Neural crest cell (in vitro differentiated cells): ENCODE results near the gene ACHE. TPM values are rescaled to one million over a fixed set of nuclear protein-coding genes. Genes with fewer than 3 reads are reported as not detected.
"Not testable (repeated sequence)": the region's sequence is repeated elsewhere in the genome, so short reads cannot be mapped to it uniquely, and the experiment has no call there.

ENCODE experiments used
- DNase-seq: peaks from one replicate; pipeline ENCODE4 v3.0.0; 2021; ENCODE audit warnings: low read depth, mixed read lengths, low spot score
- H3K27ac Mint-ChIP-seq: one replicate; pipeline ENCODE4 v1.8.0; 2021; ENCODE audit warnings: mild to moderate bottlenecking, mixed read lengths; ENCODE audit not compliant: unreplicated experiment
- H3K27me3 Mint-ChIP-seq: 2 replicates; pipeline ENCODE4 v1.8.0; 2021; ENCODE audit warnings: low read depth, mild to moderate bottlenecking, mixed read lengths
- H3K36me3 Mint-ChIP-seq: 2 replicates; pipeline ENCODE4 v1.8.0; 2021; ENCODE audit warnings: low read depth, mild to moderate bottlenecking, mixed read lengths
- H3K4me1 Mint-ChIP-seq: 2 replicates; pipeline ENCODE4 v1.8.0; 2021; ENCODE audit warnings: mixed read lengths
- H3K4me3 Mint-ChIP-seq: one replicate; pipeline ENCODE4 v1.8.0; 2021; ENCODE audit warnings: mild to moderate bottlenecking, mixed read lengths
- H3K9me3 Mint-ChIP-seq: 2 replicates; pipeline ENCODE4 v1.8.0; 2021; ENCODE audit warnings: mixed read lengths
- total RNA-seq: library from RNA; stranded (reverse); gene quantifications from 2 replicates; pipeline ENCODE4 v1.2.1, GENCODE V29; 2021
- TF ChIP-seq, protein P1 (sequence below): fragments of 200-600 bp; sonication (generic); conservative IDR thresholded peaks from 2 replicates; pipeline ENCODE4 v1.5.0; 2021; ENCODE audit warnings: antibody characterized with exemption, mild to moderate bottlenecking

The ACHE gene
- total RNA-seq, 1 donor from 2014 or later, result 2.0 TPM

DNA sequence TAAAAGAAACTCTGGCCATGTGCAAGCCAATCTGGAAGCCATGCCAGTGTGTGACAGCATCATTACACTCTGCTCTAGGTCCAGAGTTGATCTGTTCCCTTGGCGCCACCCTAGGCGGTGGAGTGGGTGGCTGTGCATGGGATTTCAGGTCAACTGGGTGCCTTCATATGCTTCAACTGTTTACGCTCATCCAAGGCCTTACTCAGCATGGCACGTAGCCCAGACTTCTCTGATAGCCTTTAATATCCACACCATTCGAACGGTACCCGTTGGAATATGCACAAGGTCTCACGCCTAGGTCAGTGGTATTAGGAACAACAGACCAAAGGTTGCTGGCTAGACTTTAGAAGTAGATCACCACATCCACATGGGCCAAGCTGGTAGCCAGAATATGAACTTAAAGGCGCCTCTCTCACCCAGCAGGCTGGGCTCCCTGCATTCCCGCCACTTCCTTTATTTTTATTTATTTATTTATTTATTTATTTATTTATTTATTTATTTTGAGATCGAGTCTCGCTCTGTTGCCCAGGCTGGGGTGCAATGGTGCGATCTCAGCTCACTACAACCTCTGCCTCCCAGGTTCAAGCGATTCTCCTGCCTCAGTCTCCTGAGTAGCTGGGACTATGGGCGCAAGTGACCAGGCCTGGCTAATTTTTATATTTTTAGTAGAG is 18.7 kb upstream of the ACHE start:
- DNase-seq, result no peak
- TF ChIP-seq, protein P1, sequence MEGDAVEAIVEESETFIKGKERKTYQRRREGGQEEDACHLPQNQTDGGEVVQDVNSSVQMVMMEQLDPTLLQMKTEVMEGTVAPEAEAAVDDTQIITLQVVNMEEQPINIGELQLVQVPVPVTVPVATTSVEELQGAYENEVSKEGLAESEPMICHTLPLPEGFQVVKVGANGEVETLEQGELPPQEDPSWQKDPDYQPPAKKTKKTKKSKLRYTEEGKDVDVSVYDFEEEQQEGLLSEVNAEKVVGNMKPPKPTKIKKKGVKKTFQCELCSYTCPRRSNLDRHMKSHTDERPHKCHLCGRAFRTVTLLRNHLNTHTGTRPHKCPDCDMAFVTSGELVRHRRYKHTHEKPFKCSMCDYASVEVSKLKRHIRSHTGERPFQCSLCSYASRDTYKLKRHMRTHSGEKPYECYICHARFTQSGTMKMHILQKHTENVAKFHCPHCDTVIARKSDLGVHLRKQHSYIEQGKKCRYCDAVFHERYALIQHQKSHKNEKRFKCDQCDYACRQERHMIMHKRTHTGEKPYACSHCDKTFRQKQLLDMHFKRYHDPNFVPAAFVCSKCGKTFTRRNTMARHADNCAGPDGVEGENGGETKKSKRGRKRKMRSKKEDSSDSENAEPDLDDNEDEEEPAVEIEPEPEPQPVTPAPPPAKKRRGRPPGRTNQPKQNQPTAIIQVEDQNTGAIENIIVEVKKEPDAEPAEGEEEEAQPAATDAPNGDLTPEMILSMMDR, result no peak
- Mint-ChIP-seq H3K36me3 (no peaks in the 10 kb centered on the region), H3K4me3 (no peak overlapping the region), H3K27me3 (peaks cover 10% of the 10 kb centered on the region), H3K9me3 (no peaks in the 10 kb centered on the region), H3K27ac (no peak overlapping the region), H3K4me1 (no peaks in the 10 kb centered on the region)

DNA sequence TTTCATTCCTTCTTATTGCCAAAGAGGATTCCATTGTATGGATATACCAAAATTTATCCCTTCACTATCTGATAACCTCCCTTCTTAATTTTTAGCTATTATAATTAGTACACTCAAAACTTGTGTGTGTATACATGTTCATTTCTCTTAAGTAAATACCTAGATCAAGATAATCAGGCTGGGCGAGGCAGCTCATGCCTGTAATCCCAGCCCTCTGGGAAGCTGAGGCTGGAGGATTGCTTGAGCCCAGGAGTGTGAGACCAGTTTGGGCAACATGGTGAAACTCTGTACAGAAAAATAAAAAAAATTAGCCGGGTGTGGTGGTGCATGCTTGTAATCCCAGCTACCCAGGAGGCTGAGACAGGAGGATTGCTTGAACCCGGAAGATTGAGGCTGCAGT is 15.8 kb upstream of the ACHE start:
- Mint-ChIP-seq H3K9me3 (peaks cover 5% of the 10 kb centered on the region), H3K4me3 (no peak overlapping the region), H3K4me1 (no peaks in the 10 kb centered on the region), H3K27me3 (peaks cover 10% of the 10 kb centered on the region), H3K27ac (no peak overlapping the region), H3K36me3 (no peaks in the 10 kb centered on the region)
- TF ChIP-seq, protein P1, result no peak
- no peak for DNase-seq

DNA sequence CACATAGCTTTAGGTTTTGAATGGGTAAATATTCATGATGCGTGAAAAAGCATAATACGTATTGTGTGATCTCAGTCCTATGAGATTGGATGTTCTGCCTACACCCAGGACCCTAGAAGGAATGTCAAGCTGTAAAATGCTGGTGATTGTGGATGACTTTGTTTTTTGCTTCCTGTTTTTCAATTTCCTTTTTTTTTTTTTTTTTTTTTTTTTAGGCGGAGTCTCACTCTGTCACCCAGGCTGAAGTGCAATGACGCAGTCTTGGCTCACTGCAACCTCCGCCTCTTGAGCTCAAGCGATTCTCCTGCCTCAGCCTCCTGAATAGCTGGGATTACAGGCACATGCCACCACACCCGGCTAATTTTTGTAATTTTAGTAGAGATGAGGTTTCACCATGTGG is 14.8 kb upstream of the ACHE start:
- H3K4me1 Mint-ChIP-seq, H3K9me3 Mint-ChIP-seq, H3K4me3 Mint-ChIP-seq, H3K27me3 Mint-ChIP-seq, H3K27ac Mint-ChIP-seq, DNase-seq, H3K36me3 Mint-ChIP-seq: not testable (repeated sequence)

DNA sequence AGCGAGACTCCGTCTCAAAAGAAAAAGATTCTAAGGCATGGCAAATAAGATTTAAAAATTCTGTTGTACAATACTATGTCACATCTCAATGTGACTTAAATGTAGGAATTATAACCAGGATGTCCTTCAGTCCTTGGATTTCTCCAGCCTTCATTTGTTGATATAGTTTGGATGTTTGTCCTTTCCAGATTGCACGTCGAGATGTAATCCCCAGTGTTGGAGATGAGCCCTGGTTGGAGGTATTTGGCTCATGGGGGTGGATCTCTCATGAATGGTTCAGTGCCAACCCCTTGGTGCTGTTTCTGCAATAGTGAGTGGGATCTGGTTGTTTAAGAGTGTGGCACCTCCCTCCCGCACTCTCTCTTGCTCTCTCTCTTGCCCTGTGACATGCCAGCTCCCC is 12.8 kb upstream of the ACHE start:
- Mint-ChIP-seq H3K9me3 (peaks cover 5% of the 10 kb centered on the region), H3K36me3 (no peaks in the 10 kb centered on the region), H3K4me1 (no peaks in the 10 kb centered on the region), H3K27me3 (peaks cover 10% of the 10 kb centered on the region), H3K27ac (no peak overlapping the region), H3K4me3 (no peak overlapping the region)
- TF ChIP-seq, protein P1, result no peak
- no peak for DNase-seq

DNA sequence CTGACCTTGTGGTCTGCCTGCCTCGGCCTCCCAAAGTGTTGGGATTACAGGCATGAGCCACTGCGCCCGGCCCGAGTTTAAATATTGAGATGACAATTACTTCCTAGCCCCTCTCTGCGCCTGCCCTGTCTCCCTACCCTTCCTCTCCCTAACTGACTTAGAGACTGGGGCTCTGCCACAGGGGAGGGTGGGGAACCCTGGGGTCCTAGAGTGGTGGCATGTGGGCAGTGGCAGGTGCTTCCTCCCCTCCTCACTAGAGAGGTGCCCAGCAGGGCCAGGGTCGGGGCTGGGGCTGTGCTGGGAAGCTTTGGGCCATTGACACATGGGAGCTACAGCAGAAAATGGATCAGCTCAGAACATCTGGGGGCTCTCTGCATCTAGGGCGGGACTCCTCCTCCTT is 7.0 kb upstream of the ACHE start:
- H3K27ac Mint-ChIP-seq, result no peak overlapping the region
- H3K4me1 Mint-ChIP-seq, result no peaks in the 10 kb centered on the region
- H3K9me3 Mint-ChIP-seq, result no peaks in the 10 kb centered on the region
- peaks cover 29% of the 10 kb centered on the region for H3K27me3 Mint-ChIP-seq
- H3K36me3 Mint-ChIP-seq, result no peaks in the 10 kb centered on the region
- no peak overlapping the region for H3K4me3 Mint-ChIP-seq
- TF ChIP-seq, protein P1, result no peak
- DNase-seq, result no peak

DNA sequence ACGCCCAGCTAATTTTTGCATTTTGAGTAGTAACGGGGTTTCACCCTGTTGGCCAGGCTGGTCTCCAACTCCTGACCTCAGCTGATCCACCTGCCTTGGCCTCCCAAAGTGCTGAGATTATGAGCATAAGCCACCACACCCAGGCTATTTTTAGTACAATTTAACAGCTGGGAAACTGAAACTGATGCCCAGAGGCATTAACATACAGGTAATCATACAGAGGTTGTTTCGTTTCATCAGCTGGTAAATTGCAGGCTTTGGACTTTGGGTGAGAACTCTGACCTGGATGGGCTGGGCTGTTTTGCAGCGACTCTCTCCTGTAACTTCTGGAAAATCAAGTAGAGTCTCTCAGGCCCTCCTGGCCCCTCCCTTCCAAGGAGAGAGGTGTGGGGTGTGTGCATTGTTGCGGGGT is 6.2 kb upstream of the ACHE start:
- TF ChIP-seq, protein P1, result no peak
- Mint-ChIP-seq H3K36me3 (no peaks in the 10 kb centered on the region), H3K4me3 (no peak overlapping the region), H3K27me3 (peaks cover 35% of the 10 kb centered on the region), H3K4me1 (no peaks in the 10 kb centered on the region), H3K27ac (no peak overlapping the region), H3K9me3 (no peaks in the 10 kb centered on the region)
- DNase-seq, result no peak
